H9 (cell line): Measurements from ENCODE around the gene ZNF440. TPM values are rescaled to one million over a fixed set of nuclear protein-coding genes. Genes with fewer than 3 reads are reported as not detected.

Experiments
- DNase-seq: peaks from one replicate; pipeline ENCODE4 v3.0.0-alpha.2; 2017
- H2AFZ ChIP-seq: one replicate; pipeline ENCODE4 v1.6.1; 2013; ENCODE audit warnings: mild to moderate bottlenecking, low read length, control low read depth, moderate library complexity
- H2AK5ac ChIP-seq: 2 replicates; pipeline ENCODE4 v1.6.1; 2013; ENCODE audit warnings: low read length, control low read depth, mixed read lengths; ENCODE audit not compliant: insufficient read length
- H2BK120ac ChIP-seq: one replicate; pipeline ENCODE4 v1.6.1; 2013; ENCODE audit warnings: low read depth, mild to moderate bottlenecking, low read length, control low read depth, inconsistent platforms; ENCODE audit not compliant: poor library complexity, severe bottlenecking
- H2BK12ac ChIP-seq: 2 replicates; pipeline ENCODE4 v1.6.1; 2013; ENCODE audit warnings: low read length, control low read depth, mixed read lengths, low read depth; ENCODE audit not compliant: insufficient read length
- H2BK15ac ChIP-seq: 2 replicates; pipeline ENCODE4 v1.6.1; 2013; ENCODE audit warnings: low read depth, low read length, control low read depth
- H2BK20ac ChIP-seq: one replicate; pipeline ENCODE4 v1.6.1; 2013; ENCODE audit warnings: low read depth, mild to moderate bottlenecking, low read length, control low read depth, inconsistent platforms; ENCODE audit not compliant: poor library complexity, severe bottlenecking
- H2BK5ac ChIP-seq: 2 replicates; pipeline ENCODE4 v1.6.1; 2013; ENCODE audit warnings: low read length, control low read depth, mixed read lengths; ENCODE audit not compliant: insufficient read length
- H3K14ac ChIP-seq: 2 replicates; pipeline ENCODE4 v1.6.1; 2013; ENCODE audit warnings: low read length, control low read depth; ENCODE audit not compliant: insufficient read depth
- H3K18ac ChIP-seq: 2 replicates; pipeline ENCODE4 v1.6.1; 2013; ENCODE audit warnings: low read depth, mild to moderate bottlenecking, mixed read lengths, low read length, control low read depth; ENCODE audit not compliant: insufficient read length
- H3K23ac ChIP-seq: 2 replicates; pipeline ENCODE4 v1.6.1; 2013; ENCODE audit warnings: low read length, control low read depth, mixed read lengths, low read depth; ENCODE audit not compliant: insufficient read length
- H3K23me2 ChIP-seq: 2 replicates; pipeline ENCODE4 v1.6.1; 2013; ENCODE audit warnings: low read depth, mild to moderate bottlenecking, mixed read lengths, low read length, control low read depth; ENCODE audit not compliant: insufficient read length, poor library complexity, severe bottlenecking
- H3K27ac ChIP-seq: 2 replicates; pipeline ENCODE4 v1.5.1; 2013; ENCODE audit warnings: low read length, control low read depth, mixed read lengths, low read depth; ENCODE audit not compliant: insufficient read length
- H3K27me3 ChIP-seq: 2 replicates; pipeline ENCODE4 v1.6.1; 2013; ENCODE audit warnings: low read length, control low read depth, inconsistent platforms; ENCODE audit not compliant: insufficient read depth
- H3K4ac ChIP-seq: 2 replicates; pipeline ENCODE4 v1.6.1; 2013; ENCODE audit warnings: low read depth, mild to moderate bottlenecking, control low read depth, inconsistent platforms, low read length, moderate library complexity
- H3K4me1 ChIP-seq: 2 replicates; pipeline ENCODE4 v1.6.1; 2013; ENCODE audit warnings: low read length, control low read depth, inconsistent platforms; ENCODE audit not compliant: insufficient read depth
- H3K4me2 ChIP-seq: 2 replicates; pipeline ENCODE4 v1.6.1; 2013; ENCODE audit warnings: low read length, control low read depth, mixed read lengths; ENCODE audit not compliant: insufficient read length, insufficient read depth
- H3K56ac ChIP-seq: 2 replicates; pipeline ENCODE4 v1.6.1; 2013; ENCODE audit warnings: low read depth, mild to moderate bottlenecking, mixed read lengths, low read length, control low read depth; ENCODE audit not compliant: insufficient read length
- H3K79me1 ChIP-seq: 2 replicates; pipeline ENCODE4 v1.6.1; 2013; ENCODE audit warnings: low read depth, mild to moderate bottlenecking, moderate library complexity, low read length, control low read depth, inconsistent platforms; ENCODE audit not compliant: insufficient read depth, poor library complexity, severe bottlenecking
- H3K79me2 ChIP-seq: 2 replicates; pipeline ENCODE4 v1.6.1; 2013; ENCODE audit warnings: low read length, control low read depth, inconsistent platforms; ENCODE audit not compliant: insufficient read depth
- H3K9ac ChIP-seq: 2 replicates; pipeline ENCODE4 v1.6.1; 2013; ENCODE audit warnings: low read length, control low read depth, mixed read lengths; ENCODE audit not compliant: insufficient read length; ENCODE audit errors: extremely low read depth
- H3K9me3 ChIP-seq: one replicate; pipeline ENCODE4 v1.6.1; 2013; ENCODE audit warnings: low read depth, low read length, inconsistent platforms; ENCODE audit not compliant: control insufficient read depth
- H3T11ph ChIP-seq: one replicate; pipeline ENCODE4 v1.6.1; 2013; ENCODE audit warnings: mild to moderate bottlenecking, low read length, control low read depth, inconsistent platforms
- H4K20me1 ChIP-seq: one replicate; pipeline ENCODE4 v1.6.1; 2013; ENCODE audit not compliant: control insufficient read depth, insufficient read length, insufficient read depth
- H4K5ac ChIP-seq: 2 replicates; pipeline ENCODE4 v1.6.1; 2013; ENCODE audit warnings: low read depth, mild to moderate bottlenecking, mixed read lengths, low read length, control low read depth; ENCODE audit not compliant: insufficient read length
- H4K8ac ChIP-seq: replicated peaks from 2 replicates; pipeline ENCODE4 v1.6.1; 2013; ENCODE audit warnings: low read length, control low read depth, mixed read lengths, low read depth; ENCODE audit not compliant: insufficient read length
- H4K91ac ChIP-seq: 2 replicates; pipeline ENCODE4 v1.6.1; 2013; ENCODE audit warnings: low read depth, mild to moderate bottlenecking, moderate library complexity, mixed read lengths, low read length, control low read depth; ENCODE audit not compliant: insufficient read length
- H3K27ac Mint-ChIP-seq, 3 experiments: 2 replicates in 2 of 3; 3 replicates in 1 of 3; pipeline ENCODE4 v1.8.0; 2020 to 2021; ENCODE audit warnings: mixed read lengths in 3 of 3, mild to moderate bottlenecking in 1 of 3, moderate library complexity in 1 of 3
- H3K27me3 Mint-ChIP-seq: 2 replicates; pipeline ENCODE4 v1.8.0; 2021; ENCODE audit warnings: low read depth, mild to moderate bottlenecking, moderate library complexity, mixed read lengths
- H3K36me3 Mint-ChIP-seq, 3 experiments: 2 replicates in 2 of 3; 3 replicates in 1 of 3; pipeline ENCODE4 v1.8.0; 2020 to 2021; ENCODE audit warnings: low read depth in 3 of 3, mixed read lengths in 3 of 3; ENCODE audit not compliant: insufficient read depth in 1 of 3
- H3K4me1 Mint-ChIP-seq, 2 experiments: 2 replicates each; pipeline ENCODE4 v1.8.0; 2020; ENCODE audit warnings: mixed read lengths in 2 of 2
- H3K4me3 Mint-ChIP-seq, 2 experiments: 2 replicates in 1 of 2; 3 replicates in 1 of 2; pipeline ENCODE4 v1.8.0; 2020 to 2021; ENCODE audit warnings: mild to moderate bottlenecking in 2 of 2, mixed read lengths in 2 of 2, moderate library complexity in 1 of 2
- H3K9me3 Mint-ChIP-seq, 2 experiments: 2 replicates in 1 of 2; 3 replicates in 1 of 2; pipeline ENCODE4 v1.8.0; 2020; ENCODE audit warnings: mild to moderate bottlenecking in 2 of 2, mixed read lengths in 2 of 2, moderate library complexity in 1 of 2
- CTCF ChIP-seq: fragments of 200-600 bp; sonication (generic); conservative IDR thresholded peaks from 3 replicates; pipeline ENCODE4 v1.8.0; 2021; ENCODE audit warnings: antibody characterized with exemption, mild to moderate bottlenecking
- WGBS: extraction: QIAGEN DNeasy Blood & Tissue Kit; methylation state at CpG from one replicate; pipeline ENCODE4 v1.1.7; 2013; ENCODE audit warnings: missing lambda C conversion rate, low lambda C conversion rate, mixed read lengths; ENCODE audit not compliant: insufficient read length; ENCODE audit errors: extremely low coverage; 5-methylcytosine and 5-hydroxymethylcytosine counted together
- total RNA-seq: library from RNA; stranded (reverse); gene quantifications from 2 replicates; pipeline ENCODE4 v1.2.1, GENCODE V29; 2021

Gene ZNF440
- total RNA-seq, 1 experiment from 2014 or later = 4.1 TPM

- TF ChIP-seq CTCF = no peak
- peaks cover 45% of the 10 kb centered on the region for H3K27me3 Mint-ChIP-seq
- Histone ChIP-seq H3K4me2 (no peak overlapping the region), H4K91ac (no peak overlapping the region), H4K8ac (no peak overlapping the region), H4K5ac (no peak overlapping the region), H3K9me3 (no peaks in the 10 kb centered on the region), H2BK12ac (no peak overlapping the region), H3K4me1 (no peaks in the 10 kb centered on the region), H3K56ac (no peak overlapping the region), H2BK15ac (no peak overlapping the region), H3K4ac (no peak overlapping the region), H3K23ac (no peak overlapping the region), H2BK20ac (no peak overlapping the region), H3K18ac (no peak overlapping the region), H3K27ac (no peak overlapping the region), H2AFZ (no peak overlapping the region), H3K14ac (no peak overlapping the region), H2AK5ac (no peak overlapping the region), H2BK5ac (no peak overlapping the region), H4K20me1 (no peaks in the 10 kb centered on the region), H3T11ph (no peak overlapping the region), H3K23me2 (peaks cover 12% of the 10 kb centered on the region), H3K27me3 (peaks cover 9% of the 10 kb centered on the region; the same call in 1 of the 2 replicates), H3K79me1 (no peaks in the 10 kb centered on the region), H3K79me2 (no peaks in the 10 kb centered on the region), H3K9ac (no peak overlapping the region), H2BK120ac (no peak overlapping the region)
- H3K36me3 Mint-ChIP-seq = peaks cover 4 to 16% (median 8%) of the 10 kb centered on the region in 3 experiments
- H3K27ac Mint-ChIP-seq = no peak overlapping the region
- H3K4me3 Mint-ChIP-seq = no peak overlapping the region
- peaks cover 46 to 54% of the 10 kb centered on the region in 2 experiments for H3K9me3 Mint-ChIP-seq
- WGBS = no CpG with 5 or more reads among the region's 4 CpGs
- peaks cover 3% of the 10 kb centered on the region in 2 experiments; a peak in 3 of 4 replicates for H3K4me1 Mint-ChIP-seq
- no peak for DNase-seq
Observed at GRCh38 chr19:11769995-11770394, 44.1 kb upstream of the ZNF440 start.
